Activated T-cell treated with anti-CD3 and anti-CD28 coated beads for 4 hours (primary cell): Measurements from ENCODE around the gene AMTN.
A peak's percentile ranks its signal among the peaks of the same experiment; 100 is the strongest.
"Not testable (repeated sequence)": the region's sequence is repeated elsewhere in the genome, so short reads cannot be mapped to it uniquely, and the experiment has no call there.

ENCODE experiments used
- DNase-seq: peaks from one replicate; pipeline ENCODE4 v3.0.0-alpha.2; 2020

AMTN gene, protein sequence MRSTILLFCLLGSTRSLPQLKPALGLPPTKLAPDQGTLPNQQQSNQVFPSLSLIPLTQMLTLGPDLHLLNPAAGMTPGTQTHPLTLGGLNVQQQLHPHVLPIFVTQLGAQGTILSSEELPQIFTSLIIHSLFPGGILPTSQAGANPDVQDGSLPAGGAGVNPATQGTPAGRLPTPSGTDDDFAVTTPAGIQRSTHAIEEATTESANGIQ

DNA sequence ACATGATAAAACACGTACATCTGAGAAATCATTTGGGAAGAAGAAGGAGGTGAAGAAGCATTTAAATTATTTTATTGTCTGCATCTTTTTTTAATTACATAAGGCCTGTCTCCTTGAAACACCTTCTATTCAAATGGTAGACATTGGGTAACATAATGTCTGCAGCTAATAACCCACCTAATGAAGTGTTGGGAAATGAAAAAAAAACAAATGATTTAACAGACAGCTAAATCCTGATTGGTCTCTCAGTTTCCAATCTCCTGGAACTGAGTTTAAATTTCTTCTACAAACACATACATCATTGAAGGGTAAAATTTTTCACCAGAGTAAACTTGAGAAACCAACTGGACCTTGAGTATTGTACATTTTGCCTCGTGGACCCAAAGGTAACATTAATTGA is at the start of gene AMTN:
Gene AMTN (plus strand): TSS at position 301 of the 400 bp plus-strand sequence. CDS start 209 bp downstream, outside the sequence.
- no peak for DNase-seq

DNA sequence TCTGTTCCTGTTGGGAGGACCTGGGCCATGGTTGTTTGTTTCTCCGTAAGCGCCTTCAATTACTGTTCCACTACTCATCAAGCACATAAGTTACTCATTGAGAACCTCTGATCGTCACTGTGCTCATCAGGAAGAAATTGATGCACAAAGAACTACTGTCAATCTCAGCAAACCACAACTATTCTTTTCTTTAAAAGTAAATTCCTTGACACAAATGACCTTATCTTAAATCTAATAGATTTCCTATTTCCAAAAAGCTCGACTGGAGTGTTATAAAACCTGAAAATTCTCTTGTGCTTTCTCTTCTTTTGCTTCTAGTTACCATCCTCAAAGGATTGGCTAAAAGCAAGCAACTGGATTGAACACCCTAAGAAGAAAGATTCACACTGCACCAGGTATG is 46.5 kb upstream of the AMTN start, which contains the start of gene MUC7:
Gene MUC7 (plus strand): TSS at position 301 of the 400 bp plus-strand sequence. CDS start 1,825 bp downstream, outside the sequence.
- no peak for DNase-seq

DNA sequence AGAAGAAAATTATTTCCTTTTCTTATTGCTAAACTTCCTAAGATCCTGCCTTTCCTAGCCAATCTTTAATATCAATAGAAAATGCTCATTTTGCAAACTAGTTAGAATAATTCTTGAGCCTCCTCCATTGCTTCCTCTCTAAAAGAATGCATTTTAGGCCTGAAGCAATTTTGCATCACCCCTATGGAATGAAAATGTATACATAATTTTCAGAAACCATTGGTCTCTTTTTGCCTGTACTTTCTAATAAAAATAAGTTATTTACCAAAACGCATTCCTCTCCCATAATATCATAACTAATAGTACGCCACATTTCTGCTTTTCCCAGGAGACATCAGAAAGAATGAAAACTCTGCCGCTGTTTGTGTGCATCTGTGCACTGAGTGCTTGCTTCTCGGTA is 44.7 kb upstream of the AMTN start:
- DNase-seq, result no peak

DNA sequence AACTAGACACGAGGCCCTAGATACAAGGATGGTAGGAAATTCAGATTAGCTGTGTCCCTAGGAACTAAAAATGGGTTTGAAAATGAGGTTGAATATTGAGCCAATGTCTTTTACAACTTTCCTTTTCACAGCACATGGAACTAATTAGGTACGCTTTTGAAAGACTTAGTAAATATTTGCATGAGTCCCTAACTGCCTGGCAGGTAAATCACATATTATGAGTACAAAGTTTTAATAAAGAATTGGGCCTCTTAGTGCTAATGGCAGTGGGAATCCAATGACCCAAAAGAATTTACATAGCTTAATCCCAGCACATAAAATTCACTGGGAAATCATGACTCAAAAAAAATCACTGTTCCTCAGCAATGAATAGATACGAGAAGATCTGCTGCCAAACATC is 29.6 kb upstream of the AMTN start:
- DNase-seq, result no peak

DNA sequence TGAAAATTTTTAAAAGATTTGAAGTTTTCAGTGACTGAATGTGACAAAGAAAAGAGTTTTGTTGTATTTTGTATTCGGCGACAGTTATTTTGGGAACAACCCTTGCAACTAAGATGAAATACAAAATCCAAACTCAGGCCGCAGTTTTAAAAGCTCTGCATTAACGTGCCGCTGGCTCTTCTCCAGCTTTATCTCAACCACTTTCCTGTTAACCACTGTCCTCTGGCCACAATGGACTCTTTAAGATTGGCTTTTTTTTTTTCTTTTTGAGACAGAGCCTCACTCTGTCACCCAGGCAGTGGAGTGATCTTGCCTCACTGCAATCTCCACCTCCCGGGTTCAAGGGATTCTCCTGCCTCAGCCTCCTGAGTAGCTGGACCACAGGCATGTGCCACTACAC is 22.1 kb upstream of the AMTN start:
- DNase-seq, result no peak

DNA sequence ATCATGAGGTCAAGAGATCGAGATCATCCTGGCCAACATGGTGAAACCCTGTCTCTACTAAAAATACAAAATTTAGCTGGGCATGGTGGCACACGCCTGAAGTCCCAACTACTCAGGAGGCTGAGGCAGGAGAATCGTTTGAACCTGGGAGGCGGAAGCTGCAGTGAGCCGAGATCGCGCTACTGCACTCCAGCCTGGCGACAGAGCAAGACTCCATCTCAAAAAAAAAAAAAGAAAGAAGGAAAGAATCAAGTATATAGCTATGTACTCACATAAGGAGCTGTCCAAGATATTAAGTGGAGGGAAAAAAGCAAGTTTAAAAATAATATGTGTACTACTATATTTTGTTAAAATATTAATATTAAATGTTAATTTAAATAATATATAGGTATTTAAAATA is 16.5 kb upstream of the AMTN start:
- DNase-seq, result not testable (repeated sequence)

DNA sequence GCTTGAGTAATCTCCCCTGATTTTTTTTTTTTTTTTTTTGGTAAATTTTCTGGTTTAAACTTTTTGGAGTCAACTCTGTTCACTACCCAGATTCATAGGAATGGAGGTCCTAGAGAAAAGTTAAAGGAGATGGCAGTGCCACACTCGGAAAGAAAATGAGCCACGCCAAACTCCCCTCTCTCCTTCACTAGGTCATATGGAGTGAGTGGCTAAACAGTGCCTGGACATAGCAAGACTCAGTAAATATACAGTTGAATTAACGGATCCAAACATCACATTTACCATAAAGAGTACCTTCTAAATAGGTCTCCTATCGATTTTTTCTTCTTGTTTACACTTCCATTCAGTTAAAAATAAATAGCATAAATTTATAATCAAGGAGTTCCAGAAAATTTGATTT is 13.6 kb upstream of the AMTN start:
- DNase-seq, result no peak

DNA sequence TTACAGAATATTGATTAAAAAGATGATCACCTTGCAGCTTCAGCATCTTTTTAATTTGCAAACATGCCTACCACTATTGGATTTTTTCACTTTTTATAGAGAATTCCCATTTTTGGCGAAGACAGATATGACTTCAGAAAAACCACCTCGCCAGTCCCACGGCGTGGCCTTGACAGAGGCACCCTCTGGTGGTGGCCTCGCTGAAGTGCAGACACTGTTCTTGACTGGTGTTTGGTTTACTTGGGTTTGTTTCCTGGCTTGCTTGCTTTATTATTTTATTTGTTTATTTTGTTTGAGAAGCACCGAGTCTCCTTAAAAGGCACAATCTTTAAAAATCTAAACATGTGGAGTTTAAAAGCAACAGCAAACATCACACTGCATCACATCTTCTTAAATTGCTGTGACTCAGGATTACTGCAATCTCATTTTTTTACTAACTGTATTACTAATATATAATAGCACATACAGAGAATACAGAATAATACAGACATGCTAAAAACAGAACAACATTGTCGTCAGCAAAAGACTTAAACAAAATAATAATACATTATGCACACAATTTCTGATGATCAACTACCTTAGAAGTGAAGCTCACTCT is 13.1 kb upstream of the AMTN start:
- DNase-seq, result peak; percentile 25

DNA sequence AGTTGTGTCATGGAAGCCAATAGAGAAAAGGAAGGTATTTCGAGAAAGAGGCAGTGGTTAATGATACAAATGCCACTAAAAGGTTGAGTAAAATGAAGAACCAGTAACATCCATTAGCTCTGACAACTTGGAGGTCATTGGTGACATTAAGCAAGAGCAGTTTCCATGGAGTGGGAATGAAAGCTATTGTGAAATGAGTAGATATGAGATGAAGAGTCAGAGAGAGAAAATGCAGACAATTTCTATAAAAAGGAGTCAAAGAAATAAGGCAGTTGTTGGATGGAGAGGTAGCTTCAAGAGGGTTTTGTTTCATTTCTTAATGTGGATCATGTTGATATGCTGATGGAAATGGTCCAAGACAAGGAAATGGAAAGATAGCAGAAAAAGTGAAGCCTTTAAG is 9.6 kb upstream of the AMTN start:
- DNase-seq, result no peak

DNA sequence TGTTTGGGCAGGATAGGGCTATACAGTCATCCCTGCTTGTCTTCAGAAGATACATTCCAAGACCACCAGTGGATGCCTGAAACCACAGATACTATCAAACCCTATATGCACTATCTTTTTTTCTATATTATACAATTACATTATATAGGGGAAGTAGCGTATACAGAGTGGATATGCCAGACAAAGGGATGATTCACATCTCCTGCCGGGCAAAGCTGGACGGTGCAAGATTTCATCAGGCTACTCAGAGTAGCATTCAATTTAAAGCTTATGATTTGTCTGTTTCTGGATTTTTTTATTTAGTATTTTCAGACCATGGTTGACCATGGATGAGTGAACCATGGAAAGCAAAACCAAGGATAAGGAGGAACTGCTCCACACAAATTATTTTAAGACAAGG is 7.0 kb upstream of the AMTN start:
- no peak for DNase-seq

DNA sequence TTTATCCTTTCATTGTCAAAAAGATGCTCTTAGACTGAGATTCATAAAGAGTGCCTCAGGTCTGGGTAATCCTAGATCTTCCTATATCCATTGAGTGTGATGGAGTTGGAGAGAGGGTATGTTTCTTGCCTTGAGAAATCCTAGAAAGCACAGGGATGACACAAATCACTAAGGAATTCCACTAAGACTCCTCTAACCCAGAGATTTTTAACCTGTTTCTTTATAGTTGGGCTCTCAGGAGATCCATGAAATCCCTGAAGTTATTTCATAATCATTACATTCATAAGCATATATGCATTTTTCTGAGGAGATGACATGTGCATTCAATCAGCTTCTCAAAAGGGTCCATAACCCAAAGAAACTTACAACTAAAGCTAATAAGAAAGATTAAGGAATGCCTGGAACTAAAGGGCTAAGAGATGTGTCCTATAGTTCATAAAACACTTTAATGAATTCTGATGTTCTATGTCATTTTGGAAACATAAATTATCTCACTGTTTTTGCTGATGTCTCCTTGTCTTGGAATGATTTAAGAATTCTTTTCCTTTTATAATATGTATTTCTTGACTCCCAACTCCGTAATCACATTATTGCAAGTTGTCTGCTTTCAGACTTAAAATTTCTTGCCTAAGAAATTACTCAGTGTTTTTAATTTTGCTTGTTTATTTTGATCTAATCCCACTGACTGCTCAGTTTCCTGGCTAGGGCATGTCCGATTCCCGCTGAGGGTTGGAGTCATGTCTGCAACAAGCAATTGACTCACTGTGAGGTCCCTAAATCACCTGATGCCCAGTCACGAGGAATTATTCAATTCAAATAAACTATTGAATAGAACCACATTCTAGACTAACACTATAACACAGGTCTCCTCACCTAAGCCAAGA is 2.8 kb upstream of the AMTN start:
- no peak for DNase-seq

DNA sequence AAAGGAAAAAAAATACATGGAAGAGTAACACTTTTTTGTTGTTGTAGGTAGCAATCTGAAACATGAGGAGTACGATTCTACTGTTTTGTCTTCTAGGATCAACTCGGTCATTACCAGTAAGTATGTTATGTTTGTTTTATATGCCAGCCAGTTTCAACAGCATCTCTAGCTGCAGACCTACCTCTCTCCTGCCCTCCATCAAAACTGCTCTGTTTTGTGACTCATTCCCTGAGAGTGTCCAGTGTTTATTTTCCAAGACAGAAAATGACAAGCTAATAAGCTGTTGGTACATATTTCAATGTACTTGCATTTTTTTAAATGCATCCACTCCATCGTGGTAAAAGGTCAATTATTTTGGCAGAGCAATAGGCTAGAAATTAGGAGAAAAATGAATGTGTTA is 347 bp downstream of the AMTN start:
- no peak for DNase-seq

DNA sequence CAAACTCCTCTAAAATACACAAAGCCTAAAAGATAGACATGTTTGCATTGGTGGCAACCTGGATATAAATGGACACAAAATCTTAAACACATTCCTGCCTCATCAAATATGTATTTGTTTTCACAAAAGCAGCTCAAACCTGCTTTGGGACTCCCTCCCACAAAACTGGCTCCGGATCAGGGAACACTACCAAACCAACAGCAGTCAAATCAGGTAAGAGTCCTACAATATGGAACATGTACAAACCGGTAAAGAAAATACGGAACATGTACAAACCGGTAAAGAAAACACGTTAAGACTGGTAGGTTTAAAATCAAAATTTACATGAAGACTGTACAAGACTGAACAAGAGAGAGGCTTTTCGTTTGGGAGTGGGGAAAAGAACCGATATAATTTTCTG is 4.3 kb downstream of the AMTN start:
- DNase-seq, result no peak

DNA sequence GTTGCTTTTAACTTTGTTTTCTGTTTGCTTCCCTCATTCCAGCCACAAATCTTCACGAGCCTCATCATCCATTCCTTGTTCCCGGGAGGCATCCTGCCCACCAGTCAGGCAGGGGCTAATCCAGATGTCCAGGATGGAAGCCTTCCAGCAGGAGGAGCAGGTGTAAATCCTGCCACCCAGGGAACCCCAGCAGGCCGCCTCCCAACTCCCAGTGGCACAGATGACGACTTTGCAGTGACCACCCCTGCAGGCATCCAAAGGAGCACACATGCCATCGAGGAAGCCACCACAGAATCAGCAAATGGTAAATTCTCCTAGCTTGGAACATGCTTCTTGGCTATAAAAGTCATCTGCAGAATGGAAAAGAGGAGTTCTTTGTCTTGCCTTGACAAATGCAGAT is 12.6 kb downstream of the AMTN start:
- no peak for DNase-seq

DNA sequence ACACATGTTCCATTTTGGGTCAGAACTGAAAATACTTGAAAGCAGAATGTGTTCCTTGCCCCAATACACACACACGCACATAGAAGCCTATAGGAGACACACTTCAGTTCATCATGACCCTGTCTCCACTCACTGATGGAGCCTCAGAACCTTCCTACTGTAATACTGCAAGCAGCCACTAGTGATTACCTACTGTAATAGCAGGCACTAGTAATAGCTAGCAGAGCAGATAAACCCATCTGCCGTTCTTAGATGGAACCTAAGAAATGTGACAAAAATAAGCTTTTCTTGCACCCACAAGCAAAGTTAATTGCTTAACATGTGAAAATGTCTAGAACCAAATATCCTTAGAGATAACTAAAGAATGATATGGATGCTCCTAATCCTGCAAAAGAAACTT is 13.6 kb downstream of the AMTN start:
- no peak for DNase-seq

DNA sequence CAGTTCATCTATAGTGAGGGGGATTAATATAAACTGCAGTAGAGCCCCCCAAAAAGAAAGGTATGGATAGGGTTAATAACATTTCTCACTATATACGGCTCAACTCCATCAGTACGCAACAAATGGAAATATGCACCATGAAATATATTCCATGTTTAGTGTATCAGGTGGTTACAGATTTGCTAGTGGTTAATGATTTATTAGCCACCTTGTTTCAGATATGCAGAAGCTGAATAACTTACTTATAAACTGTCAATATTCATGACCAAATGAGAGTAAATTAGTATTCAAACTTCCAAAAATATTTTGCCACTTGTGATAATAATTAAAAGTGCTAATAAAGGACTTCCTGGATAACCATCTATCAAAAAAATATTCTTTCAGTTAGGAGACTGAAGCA is 14.8 kb downstream of the AMTN start:
- no peak for DNase-seq

DNA sequence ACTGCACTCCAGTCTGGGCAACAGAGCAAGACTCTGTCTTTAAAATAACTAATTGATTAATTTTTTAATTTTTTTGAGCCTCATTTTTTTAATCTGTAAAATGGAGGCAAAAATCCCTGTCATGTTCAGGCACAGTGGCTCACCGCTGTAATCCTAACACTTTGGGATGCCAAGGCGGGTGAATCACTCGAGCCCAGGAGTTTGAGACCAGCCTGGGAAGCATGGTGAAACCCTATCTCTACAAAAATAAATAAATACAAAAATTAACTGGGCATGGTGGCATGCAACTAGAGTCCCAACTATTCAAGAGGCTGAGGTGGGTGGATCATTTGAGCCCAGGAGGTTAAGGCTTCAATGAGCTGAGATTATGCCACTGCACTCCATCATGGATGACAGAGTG is 15.4 kb downstream of the AMTN start:
- DNase-seq, result no peak

DNA sequence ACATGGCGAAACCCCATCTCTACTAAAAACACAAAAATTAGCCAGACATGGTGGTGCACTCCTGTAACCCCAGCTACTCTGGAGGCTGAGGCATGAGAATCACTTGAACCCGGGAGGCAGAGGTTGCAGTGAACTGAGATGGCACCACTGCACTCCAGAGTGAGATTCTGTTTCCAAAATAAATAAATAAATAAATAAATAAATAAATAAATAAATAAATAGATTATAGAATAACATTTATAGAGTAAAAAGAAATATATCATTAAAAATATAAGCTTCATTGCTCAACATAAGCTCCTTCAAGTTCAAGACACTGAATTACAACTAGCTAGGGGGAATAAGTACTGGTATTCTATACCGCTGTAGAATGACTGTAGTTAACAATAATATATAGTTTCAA is 16.5 kb downstream of the AMTN start:
- DNase-seq, result not testable (repeated sequence)

DNA sequence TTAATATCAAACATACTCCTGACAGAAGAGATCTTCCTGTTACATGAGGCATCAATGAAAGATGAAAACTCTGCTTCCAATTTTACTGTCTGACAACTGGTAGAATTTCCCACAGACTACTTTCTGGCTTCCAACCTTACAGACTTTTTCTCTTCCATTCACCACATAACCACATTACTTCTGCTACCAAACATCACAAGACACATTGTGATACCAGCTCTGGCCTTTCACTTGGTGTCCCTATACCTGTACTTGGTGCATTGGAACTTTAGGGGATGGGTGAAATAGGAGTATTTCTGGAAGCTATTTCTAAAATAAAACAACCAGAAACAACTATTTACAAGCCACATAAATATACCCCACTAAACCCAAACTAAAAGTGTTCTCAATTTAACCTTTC is 20.5 kb downstream of the AMTN start:
- no peak for DNase-seq

DNA sequence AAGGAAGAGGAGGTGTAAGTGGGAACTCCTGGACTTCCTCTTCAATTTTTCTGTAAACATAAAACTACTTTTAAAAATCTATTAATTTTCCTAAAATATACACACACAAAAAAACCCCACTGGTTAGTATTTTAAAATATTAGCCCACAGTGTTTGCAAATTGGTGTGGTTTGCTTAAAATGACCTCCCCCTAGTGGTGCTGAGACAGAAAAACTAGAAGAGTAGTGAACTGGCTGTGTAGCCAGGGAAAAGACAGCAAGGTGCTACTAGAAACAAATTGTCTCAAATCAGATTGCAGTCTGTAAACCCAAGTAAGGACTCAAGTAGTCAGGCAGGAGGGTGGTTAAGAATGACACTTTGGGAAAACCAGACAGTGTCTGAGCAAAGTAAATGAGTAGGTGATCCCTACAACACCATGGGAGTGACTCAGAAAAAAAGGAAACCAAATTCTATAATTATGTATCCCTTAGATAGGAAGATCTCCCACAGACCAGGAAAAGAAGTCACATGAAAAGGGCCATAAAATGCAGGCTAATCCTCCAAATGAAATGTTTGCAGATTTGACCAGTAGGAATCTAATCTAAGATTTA is 26.0 kb downstream of the AMTN start:
- no peak for DNase-seq

DNA sequence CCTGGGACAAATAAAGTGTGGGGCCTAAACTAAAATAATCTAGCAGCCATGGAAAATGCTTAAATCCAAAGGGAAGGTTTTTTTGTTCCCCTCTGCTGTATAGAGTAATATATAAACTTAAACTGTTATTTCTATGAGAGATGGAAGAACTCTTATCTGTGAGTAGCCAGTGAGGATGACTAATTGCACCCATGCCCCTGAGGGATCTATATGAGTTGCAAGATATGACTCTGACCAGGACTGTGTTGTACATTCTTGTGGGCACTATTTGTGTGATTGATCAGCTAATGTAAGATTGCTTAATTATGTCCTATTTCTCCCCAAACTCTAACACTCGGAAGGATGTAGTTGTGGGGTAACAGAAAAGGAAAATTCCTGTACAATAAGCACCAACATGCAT is 38.5 kb downstream of the AMTN start:
- no peak for DNase-seq

DNA sequence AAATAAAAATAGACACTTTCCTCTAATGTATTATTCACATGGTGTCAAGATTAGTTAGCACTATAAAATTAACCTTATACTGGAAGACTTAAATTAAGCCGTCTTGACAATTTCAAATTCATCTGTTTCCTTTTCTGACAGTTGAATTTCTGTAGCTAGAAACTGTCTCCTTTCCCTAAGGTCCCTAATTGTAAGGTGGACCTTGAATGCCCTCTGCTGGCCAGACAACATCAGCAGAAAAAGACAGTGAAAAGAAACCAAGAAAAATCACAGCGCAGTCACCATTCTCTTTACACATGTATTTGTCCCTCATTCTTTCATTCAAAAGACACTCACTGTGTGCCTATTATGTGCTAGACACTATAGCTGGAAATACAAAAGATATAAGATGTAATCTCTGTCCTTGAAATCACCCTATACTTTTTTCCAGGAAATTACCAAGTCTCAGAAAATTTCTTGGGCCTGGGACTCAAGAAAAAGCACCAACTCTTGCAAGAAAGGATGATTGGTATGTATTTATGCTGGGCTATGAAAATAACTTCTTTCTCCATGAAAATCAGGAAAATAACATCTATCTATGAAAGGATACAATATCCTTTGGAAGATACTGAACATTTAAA is 41.0 kb downstream of the AMTN start:
- peak; percentile 12 for DNase-seq

DNA sequence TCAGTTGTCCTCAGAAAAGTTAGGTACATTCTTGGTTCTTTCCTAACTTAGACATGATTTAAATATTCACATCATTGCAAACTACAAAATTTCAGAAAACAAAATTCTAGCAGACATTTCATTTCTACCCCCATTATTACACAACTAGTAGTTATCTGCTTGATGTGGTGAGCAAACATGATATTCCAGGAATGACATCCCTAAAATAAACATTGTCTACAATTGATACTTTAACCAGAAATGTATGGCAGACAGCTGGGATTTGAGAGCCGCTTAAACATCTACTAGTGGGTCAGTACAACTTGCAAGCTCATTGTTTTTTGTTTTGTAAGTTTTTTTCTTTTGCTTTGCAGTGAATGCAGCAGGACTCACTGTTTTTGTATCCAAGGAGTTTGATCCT is 41.6 kb downstream of the AMTN start:
- DNase-seq, result no peak
